RWPE2 (cell line): ENCODE measurements around the gene KCNMA1.

Experiments
- ATAC-seq: fragments of 200-7000 bp; cut with Tn5 transposase; 3 replicates; pipeline ENCODE4 v1.9.1; 2021; ENCODE audit warnings: low read depth
- DNase-seq: peaks from one replicate; pipeline ENCODE4 v3.0.0-alpha.2; 2020; ENCODE audit warnings: low spot score
- H3K27ac ChIP-seq: fragments of 450-650 bp; 2 replicates; pipeline ENCODE4 v1.5.1; 2017; ENCODE audit warnings: mild to moderate bottlenecking; ENCODE audit not compliant: poor library complexity, severe bottlenecking
- H3K27me3 ChIP-seq: fragments of 250-450 bp; sonication (Bioruptor Pico); 2 replicates; pipeline ENCODE4 v1.5.1; 2021; ENCODE audit warnings: mild to moderate bottlenecking, moderate library complexity; ENCODE audit not compliant: insufficient read depth, poor library complexity, severe bottlenecking
- H3K36me3 ChIP-seq: fragments of 250-450 bp; sonication (Bioruptor Pico); 2 replicates; pipeline ENCODE4 v1.5.1; 2020; ENCODE audit warnings: low read depth, mild to moderate bottlenecking, moderate library complexity
- H3K4me1 ChIP-seq: fragments of 250-450 bp; sonication (Bioruptor Pico); 2 replicates; pipeline ENCODE4 v1.5.1; 2021; ENCODE audit warnings: mild to moderate bottlenecking, moderate library complexity; ENCODE audit not compliant: insufficient read depth, poor library complexity, severe bottlenecking
- H3K4me3 ChIP-seq: fragments of 250-450 bp; sonication (Bioruptor Pico); 2 replicates; pipeline ENCODE4 v1.5.1; 2021; ENCODE audit warnings: mild to moderate bottlenecking, moderate library complexity; ENCODE audit not compliant: severe bottlenecking
- H3K9me3 ChIP-seq: fragments of 250-450 bp; sonication (Bioruptor Pico); 2 replicates; pipeline ENCODE4 v1.5.1; 2021; ENCODE audit warnings: mild to moderate bottlenecking, moderate library complexity; ENCODE audit not compliant: severe bottlenecking
- TF ChIP-seq, protein P1 (sequence below): fragments of 450-650 bp; IDR thresholded peaks from one replicate; pipeline ENCODE4 v1.5.1; 2017; ENCODE audit warnings: mild to moderate bottlenecking, moderate library complexity; ENCODE audit not compliant: poor library complexity, severe bottlenecking

Gene KCNMA1

DNA sequence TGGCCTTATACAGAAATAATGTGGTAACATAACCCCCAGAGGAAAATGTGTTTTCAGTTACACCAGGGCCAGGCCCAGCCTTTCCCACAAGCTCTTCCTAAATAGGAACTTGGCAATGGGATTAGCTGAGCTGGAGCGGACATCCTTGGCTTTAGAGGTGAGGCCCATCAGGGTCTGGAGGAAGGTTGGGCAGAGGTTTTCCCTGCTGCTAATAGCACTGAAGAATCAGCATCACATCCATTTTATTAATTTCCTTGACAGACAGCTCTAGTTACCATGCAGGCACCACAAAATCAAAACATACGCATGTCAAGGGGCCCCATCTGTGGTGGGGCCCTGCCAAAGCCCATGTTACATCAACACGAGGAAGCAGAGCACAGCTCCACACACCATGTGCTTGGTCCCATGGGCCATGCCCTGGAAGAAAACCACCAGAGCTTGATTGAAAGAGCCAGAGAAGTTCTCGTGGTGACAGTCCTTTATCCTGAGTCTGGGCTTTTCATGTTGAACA is 566.6 kb downstream of the KCNMA1 start:
- TF ChIP-seq, protein P1, sequence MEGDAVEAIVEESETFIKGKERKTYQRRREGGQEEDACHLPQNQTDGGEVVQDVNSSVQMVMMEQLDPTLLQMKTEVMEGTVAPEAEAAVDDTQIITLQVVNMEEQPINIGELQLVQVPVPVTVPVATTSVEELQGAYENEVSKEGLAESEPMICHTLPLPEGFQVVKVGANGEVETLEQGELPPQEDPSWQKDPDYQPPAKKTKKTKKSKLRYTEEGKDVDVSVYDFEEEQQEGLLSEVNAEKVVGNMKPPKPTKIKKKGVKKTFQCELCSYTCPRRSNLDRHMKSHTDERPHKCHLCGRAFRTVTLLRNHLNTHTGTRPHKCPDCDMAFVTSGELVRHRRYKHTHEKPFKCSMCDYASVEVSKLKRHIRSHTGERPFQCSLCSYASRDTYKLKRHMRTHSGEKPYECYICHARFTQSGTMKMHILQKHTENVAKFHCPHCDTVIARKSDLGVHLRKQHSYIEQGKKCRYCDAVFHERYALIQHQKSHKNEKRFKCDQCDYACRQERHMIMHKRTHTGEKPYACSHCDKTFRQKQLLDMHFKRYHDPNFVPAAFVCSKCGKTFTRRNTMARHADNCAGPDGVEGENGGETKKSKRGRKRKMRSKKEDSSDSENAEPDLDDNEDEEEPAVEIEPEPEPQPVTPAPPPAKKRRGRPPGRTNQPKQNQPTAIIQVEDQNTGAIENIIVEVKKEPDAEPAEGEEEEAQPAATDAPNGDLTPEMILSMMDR, result no peak

DNA sequence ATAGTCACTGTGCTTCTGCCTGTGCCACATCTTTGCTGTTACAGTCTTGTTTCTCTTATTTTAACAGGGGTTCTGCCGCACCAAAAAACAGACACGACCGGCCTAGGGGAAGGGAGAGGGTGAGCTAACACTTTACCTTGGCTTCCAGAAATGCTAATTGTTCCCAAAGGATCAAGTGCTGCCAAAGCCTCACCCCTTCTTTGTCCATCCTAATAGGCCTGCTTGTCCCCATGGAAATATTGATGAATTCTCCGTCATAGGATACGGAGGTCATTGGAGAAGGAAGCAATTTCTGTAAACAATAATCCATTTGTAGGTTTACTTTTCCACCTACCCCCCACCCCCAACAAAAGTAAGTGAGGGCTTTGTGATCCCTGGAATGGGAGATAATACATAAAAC is 567.3 kb downstream of the KCNMA1 start:
- Histone ChIP-seq H3K27ac (no peak overlapping the region), H3K36me3 (no peaks in the 10 kb centered on the region), H3K9me3 (no peaks in the 10 kb centered on the region), H3K4me3 (no peak overlapping the region), H3K4me1 (no peaks in the 10 kb centered on the region), H3K27me3 (no peaks in the 10 kb centered on the region)
- DNase-seq (no peak), ATAC-seq (no peak)
- TF ChIP-seq, protein P1, result no peak

More for the DNA sequence above, 566.6 kb downstream of the KCNMA1 start:
- ATAC-seq (no peak), DNase-seq (no peak)
- H3K4me3 ChIP-seq, result no peak overlapping the region
- no peaks in the 10 kb centered on the region for H3K9me3 ChIP-seq
- H3K27me3 ChIP-seq, result no peaks in the 10 kb centered on the region
- H3K27ac ChIP-seq, result no peak overlapping the region
- no peaks in the 10 kb centered on the region for H3K36me3 ChIP-seq
- H3K4me1 ChIP-seq, result no peaks in the 10 kb centered on the region

DNA sequence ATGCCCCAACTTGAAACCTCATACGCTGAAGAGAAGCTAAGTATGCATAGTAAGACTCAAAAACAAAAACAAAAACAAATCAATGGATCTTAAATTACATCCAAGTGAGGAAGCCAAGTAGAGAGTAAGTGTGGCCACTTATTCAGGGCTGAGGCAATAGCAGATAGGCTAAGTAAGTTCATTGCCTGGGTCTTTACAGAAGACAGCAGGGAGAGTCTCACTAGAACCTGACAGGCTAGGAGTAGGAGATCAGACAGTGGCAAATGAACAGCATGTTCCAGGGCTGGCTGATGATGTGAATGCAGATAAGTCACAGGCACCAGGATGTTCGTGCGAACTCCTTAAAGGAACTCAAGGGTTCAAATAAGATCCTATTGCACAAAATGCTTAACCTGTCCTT is 568.6 kb downstream of the KCNMA1 start:
- Histone ChIP-seq H3K36me3 (no peaks in the 10 kb centered on the region), H3K4me1 (no peaks in the 10 kb centered on the region), H3K27ac (no peak overlapping the region), H3K27me3 (no peaks in the 10 kb centered on the region), H3K4me3 (no peak overlapping the region), H3K9me3 (no peaks in the 10 kb centered on the region)
- TF ChIP-seq, protein P1, result no peak
- DNase-seq (no peak), ATAC-seq (no peak)

DNA sequence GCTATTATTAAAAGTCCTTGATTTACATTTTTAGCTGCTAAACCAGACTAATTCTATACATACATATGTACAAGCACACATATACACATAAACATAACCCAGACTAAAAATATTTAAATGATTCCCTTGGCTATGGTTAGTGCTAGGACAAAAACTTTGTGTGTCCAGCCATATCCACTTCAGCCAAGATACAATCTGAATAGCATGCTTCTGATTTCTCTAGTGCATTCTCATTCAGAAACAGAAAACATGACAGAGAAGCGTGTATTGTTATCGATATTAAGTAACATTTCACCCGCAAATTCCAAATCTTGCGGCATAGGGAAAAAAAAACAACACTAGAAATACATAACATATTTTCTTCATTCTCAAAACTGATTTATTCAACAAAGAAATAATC is 569.3 kb downstream of the KCNMA1 start:
- Histone ChIP-seq H3K27me3 (no peaks in the 10 kb centered on the region), H3K27ac (no peak overlapping the region), H3K9me3 (no peaks in the 10 kb centered on the region), H3K36me3 (no peaks in the 10 kb centered on the region), H3K4me3 (no peak overlapping the region), H3K4me1 (no peaks in the 10 kb centered on the region)
- DNase-seq (no peak), ATAC-seq (no peak)
- TF ChIP-seq, protein P1, result no peak

DNA sequence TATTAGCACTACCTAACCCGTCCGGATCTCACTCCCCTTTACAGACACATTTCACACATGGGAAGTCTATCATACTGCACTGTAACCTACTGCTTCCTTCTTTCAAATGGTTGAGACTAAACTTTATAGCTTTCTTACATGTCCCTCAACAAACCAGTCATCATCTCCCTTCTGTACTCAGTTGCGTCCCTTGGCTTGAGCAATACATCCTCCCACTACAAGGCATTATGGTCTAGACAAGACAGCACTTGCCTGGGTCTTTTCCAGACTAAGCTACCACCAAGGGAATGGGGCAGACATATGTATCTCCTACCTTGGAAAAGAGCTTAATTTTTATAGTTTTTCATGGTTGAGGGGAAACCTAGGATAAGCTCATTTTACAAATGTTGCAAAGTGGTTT is 575.2 kb downstream of the KCNMA1 start:
- no peak overlapping the region for H3K4me3 ChIP-seq
- no peaks in the 10 kb centered on the region; the same call in 1 of the 2 replicates for H3K36me3 ChIP-seq
- TF ChIP-seq, protein P1, result no peak
- peaks cover 6% of the 10 kb centered on the region for H3K4me1 ChIP-seq
- no peak for DNase-seq
- H3K27me3 ChIP-seq, result no peaks in the 10 kb centered on the region
- peak; percentile 46; the same call in 1 of the 3 replicates for ATAC-seq
- no peak overlapping the region for H3K27ac ChIP-seq
- no peaks in the 10 kb centered on the region for H3K9me3 ChIP-seq
